HG03066 (cell line): ENCODE data around the gene PCLO.

Source experiments
- ATAC-seq: cut with Tn5 transposase; IDR thresholded peaks from one replicate; pipeline ENCODE4 v1.9.1; 2021; ENCODE audit warnings: low read depth; ENCODE audit not compliant: unreplicated experiment

The PCLO gene, protein sequence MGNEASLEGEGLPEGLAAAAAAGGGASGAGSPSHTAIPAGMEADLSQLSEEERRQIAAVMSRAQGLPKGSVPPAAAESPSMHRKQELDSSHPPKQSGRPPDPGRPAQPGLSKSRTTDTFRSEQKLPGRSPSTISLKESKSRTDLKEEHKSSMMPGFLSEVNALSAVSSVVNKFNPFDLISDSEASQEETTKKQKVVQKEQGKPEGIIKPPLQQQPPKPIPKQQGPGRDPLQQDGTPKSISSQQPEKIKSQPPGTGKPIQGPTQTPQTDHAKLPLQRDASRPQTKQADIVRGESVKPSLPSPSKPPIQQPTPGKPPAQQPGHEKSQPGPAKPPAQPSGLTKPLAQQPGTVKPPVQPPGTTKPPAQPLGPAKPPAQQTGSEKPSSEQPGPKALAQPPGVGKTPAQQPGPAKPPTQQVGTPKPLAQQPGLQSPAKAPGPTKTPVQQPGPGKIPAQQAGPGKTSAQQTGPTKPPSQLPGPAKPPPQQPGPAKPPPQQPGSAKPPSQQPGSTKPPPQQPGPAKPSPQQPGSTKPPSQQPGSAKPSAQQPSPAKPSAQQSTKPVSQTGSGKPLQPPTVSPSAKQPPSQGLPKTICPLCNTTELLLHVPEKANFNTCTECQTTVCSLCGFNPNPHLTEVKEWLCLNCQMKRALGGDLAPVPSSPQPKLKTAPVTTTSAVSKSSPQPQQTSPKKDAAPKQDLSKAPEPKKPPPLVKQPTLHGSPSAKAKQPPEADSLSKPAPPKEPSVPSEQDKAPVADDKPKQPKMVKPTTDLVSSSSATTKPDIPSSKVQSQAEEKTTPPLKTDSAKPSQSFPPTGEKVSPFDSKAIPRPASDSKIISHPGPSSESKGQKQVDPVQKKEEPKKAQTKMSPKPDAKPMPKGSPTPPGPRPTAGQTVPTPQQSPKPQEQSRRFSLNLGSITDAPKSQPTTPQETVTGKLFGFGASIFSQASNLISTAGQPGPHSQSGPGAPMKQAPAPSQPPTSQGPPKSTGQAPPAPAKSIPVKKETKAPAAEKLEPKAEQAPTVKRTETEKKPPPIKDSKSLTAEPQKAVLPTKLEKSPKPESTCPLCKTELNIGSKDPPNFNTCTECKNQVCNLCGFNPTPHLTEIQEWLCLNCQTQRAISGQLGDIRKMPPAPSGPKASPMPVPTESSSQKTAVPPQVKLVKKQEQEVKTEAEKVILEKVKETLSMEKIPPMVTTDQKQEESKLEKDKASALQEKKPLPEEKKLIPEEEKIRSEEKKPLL (N-terminal part only)

DNA sequence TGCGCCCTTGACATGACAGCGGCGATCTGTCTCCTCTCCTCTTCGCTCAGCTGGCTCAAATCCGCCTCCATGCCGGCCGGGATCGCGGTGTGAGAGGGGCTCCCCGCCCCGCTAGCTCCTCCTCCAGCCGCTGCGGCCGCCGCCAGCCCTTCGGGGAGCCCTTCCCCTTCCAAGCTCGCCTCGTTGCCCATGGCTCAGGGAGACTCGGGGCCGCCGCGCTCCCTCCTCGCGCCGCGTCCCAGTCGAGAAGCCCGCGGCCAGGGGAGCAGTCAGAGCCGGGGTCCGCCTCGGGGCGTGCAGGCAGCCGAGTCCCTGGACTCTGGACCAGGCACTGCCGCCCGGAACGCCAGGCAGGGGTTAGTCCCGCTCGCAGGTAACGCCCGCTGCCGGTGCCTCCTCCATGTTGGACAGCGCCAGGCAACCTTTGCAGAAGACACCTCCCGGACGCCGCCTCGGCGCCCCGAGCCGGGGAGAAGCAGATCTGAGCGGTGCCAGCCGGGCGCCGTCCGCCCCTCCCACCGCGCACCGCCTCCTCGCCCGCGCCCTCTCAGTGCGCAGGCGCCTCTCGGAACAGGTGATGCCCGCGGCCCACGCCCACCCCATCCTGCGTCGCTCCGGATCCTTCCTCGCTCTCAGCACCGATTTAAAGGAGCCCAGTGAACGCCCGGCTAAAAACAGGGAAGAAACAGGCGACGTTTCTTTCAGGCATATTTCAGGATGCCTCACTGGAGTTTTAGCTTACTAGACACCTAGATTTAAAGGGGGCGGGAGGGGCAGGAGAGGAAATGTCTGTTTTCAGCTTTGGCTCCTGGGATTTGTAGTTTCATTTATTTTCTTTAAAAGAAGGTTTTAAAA lies at the start of gene PCLO:
Gene PCLO, minus strand, starts transcription at position 483 of the 855 bp plus-strand sequence. Its CDS starts 292 bp downstream, at position 191.
- ATAC-seq = peak; percentile 91

DNA sequence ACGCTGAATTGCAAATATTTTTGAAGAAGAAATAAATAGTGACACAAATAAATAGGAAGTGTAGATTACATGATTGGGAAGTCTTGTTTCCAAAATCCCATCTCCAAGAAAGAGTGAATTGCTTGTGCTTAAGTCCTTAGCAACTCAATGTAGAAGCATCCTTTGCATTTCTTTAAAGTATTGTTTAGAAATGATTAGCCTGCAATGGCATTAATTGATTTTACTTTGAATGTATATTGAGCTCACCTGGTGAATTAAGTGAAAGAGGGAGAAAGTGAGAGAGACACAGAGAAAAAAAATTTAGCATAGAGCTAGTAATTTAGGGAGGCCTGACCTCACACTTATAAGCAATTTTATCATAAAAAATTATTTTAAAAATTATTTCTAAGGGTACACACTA lies 49.0 kb upstream of the PCLO start:
- ATAC-seq = no peak

DNA sequence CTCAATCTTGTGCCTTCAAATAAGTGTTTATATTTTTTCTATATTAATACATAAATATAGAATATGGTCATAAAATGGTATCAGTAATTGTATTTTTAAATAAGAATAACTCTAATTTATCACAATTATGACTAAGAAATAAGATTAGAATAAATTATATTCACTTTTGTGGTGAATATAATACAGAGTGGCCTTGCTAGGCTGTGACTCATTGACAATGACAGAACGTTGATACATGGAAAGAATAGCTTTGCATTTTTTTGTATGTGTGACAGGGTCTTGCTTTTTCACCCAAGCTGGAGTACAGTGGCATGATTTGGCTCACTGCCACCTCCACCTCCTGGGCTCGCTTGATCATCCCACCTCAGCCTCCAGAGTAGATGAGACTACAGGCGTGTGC lies 47.8 kb upstream of the PCLO start:
- no peak for ATAC-seq

DNA sequence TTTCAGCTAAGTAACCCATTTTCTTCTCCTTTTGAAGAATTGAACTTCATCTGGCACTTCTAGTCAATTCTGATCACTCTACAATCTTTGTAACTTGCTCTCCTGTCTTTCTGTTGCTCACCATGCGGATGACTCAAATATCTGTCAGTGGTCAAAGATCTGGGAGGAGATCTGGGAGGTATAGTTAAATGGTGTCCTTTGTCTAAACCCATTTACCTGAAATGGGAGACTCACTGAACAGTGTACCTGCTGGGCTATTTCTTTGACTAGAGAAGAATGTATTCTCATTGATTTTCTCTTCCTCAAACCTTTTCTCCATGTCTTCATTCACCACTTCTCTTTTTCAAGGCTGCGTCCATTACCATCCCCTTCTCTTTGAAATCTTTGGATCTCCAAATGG lies 42.0 kb upstream of the PCLO start:
- no peak for ATAC-seq

DNA sequence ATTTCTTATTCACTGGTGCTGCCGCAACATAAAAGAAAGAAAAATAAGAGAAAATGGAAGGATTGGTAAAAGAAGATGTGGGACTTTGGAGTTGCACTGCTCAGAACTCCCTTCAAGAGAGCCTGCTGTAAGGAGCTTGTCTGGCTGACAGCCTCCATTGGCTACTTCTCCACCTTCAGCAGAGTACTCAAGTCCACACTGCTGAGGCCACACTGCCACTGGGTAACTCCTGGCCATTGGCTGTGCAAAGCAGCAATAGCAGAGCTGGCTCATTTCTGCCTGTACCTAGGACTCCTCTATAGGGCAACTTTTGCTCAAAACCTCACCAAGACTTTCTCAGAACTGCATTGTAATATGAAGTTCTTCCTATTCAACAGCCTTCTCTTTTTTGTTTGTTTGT lies 38.7 kb upstream of the PCLO start:
- no peak for ATAC-seq

GRCh38 chr7:83190659-83191389 lies 28.1 kb upstream of the PCLO start:
- ATAC-seq = no peak

- ATAC-seq = no peak
These were observed 16.1 kb upstream of the PCLO start for GRCh38 chr7:83178796-83179195.

- ATAC-seq = no peak
These were observed 15.4 kb upstream of the PCLO start for GRCh38 chr7:83178066-83178465.

DNA sequence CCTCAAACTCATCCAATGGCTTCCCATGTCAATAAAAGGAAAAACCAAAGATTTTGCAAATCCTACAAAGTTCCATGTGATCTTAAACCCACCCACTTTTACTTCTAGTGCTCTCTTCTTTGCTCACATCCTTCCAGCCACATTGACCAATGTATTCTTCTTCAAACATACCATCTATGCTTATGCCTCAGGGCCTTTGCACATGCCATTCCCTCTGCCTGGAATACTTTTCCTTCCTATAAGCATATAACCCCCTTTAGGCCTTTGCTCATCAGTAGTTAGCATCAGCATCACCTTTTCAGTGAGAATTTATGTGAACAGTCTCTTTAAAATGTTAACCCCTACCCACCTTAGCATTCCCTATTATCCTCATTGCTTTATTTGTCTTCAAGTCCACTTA lies 11.0 kb upstream of the PCLO start:
- no peak for ATAC-seq

- no peak for ATAC-seq
These were observed 4.1 kb upstream of the PCLO start for GRCh38 chr7:83166781-83167180.

DNA sequence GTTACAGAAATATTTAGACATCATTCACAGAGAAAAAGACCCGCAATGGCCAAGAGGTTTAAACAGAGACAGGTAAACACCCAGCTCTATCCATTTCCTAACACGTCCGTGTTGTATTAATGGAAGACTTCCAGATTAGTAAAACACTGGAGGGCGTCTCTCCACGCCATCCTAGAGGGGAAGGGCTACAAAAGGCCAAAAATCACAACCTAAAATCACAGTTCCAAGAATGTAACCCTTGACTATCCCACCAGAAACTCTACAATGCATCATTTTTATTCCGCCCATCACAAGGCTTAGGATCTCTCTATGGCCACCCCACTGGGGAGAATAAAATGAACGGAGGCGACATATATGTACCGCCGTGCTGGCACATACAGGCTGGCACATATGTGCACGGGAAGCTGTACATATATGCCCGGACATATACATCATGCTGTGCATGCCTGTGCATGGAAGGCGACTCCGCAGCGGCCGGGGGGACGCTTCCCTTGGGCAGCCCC lies 734 bp downstream of the PCLO start:
- peak; percentile 16 for ATAC-seq

- no peak for ATAC-seq
These were observed 1.5 kb downstream of the PCLO start for GRCh38 chr7:83161186-83161585.

DNA sequence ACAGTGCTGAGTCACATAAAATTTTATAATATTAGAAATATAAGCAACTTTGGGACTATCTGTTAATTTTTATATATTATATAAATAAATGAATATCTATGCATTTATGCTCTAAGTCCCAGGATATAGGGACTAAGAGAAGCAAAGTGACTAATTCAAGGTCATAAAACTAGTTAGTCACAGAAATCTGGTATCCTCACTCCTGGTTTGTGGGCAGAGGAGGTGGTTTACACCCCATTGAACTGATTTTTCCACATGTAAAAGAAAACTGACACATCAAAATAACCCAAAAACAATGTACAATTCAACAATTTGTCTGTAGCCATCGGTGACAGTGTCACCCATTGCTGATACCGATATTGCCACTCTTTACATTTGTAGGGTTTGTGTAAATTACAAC lies 3.0 kb downstream of the PCLO start:
- ATAC-seq = no peak

GRCh38 chr7:83156006-83156405 lies 6.7 kb downstream of the PCLO start:
- ATAC-seq = no peak

DNA sequence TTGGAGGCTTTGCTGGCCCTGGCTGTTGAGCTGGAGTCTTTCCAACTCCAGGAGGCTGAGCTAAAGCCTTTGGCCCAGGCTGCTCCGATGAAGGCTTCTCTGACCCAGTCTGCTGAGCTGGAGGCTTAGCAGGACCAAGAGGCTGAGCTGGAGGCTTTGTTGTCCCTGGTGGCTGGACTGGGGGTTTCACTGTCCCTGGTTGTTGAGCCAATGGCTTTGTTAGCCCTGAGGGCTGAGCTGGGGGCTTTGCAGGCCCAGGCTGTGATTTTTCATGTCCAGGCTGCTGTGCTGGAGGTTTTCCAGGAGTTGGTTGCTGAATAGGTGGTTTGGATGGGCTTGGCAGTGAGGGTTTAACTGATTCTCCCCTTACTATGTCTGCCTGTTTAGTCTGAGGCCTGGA lies 7.3 kb downstream of the PCLO start:
- ATAC-seq = no peak

DNA sequence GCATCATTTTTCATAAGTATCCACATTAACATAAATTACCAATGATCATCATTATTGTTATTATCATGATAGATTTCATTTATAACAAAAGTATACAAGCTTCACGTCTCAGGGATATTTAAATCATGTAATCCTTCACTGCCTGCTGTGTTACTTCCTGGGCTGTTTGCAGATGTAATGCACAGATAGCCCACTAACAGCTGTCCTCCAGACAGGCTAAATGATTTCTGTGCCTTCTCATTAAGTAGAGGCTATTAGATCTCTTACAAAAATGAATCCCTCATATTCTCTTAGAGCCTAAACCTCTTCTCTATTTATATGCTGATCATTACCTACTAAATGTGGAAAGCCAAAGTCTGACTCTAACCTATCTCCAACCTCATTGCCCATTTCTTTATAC lies 9.3 kb downstream of the PCLO start:
- no peak for ATAC-seq

DNA sequence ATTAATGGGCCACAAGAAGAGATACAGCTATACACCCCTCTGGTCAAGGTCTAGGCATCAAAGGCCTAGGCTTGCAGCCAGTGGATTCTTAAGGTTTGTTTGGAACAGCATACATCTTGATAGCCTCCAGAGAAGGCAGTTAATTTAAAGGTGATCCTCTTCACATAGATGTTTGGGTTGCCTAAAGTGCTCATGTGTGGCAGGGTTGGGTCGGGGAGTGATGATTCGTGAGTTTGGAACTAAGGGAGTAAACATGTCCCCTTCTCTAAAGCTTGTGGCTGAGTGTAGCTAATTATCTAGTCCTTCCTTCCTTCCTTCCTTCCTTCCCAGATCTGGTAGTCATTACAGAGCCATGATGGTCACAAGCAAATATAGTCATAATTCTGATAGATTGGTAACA lies 12.4 kb downstream of the PCLO start:
- no peak for ATAC-seq

- ATAC-seq = no peak
These were observed 13.2 kb downstream of the PCLO start for GRCh38 chr7:83149466-83149865.

DNA sequence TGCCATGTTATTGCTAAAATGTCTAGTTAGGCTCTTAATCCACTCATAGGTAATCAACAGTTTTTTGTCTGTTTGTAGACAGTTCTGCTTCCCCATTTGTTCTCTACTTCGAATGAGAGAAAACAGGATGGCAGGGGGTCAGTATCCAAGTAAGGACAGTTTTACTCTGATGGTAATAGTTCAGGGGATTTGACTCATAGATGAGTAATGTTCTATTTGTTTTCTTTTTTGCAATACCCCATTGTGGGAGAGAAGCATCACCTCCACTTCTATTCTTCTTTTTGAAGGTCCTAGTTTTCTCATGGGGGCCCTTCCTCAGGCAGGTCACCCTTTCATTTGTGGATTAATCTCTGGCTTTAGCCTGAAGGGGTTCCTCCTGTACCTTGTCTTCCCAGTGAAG lies 13.9 kb downstream of the PCLO start:
- ATAC-seq = no peak
